ENCODE results near the gene PSME2.

Gene PSME2

GRCh38 chr14:24146453-24146977, at the start of gene PSME2:
PSME2 (minus strand) TSS chr14:24146610; CDS start chr14:24146581, 29 bp downstream.
- CTCF ChIA-PET: interaction anchor here (0.8 to 12.0 kb wide), 12 partner anchors 8 to 285 kb away, joined by 3 to 154 read pairs (median 6); partner anchors contain the start of genes CIDEB, DCAF11, IRF9 and NRL
- POLR2A ChIA-PET: interaction anchor here (0.7 to 3.2 kb wide), 10 partner anchors 9 to 51 kb away, joined by 3 to 20 read pairs (median 6); partner anchors contain the start of genes DCAF11, IRF9, NRL and PSME1
- TF ChIP-seq CTCF (IDR thresholded peaks at IDR 0.05; ENCODE audit: control extremely low read depth, extremely low read depth, low read depth, missing control alignments): no peak
- peak; percentile 97 for DNase-seq (ENCODE audit: extremely low spot score)

GRCh38 chr14:24195186-24196070, 49.0 kb upstream of the PSME2 start, which contains the start of gene TM9SF1:
TM9SF1 (minus strand) TSS chr14:24195441; CDS start chr14:24195019, 422 bp downstream.
- TF ChIP-seq CTCF (IDR thresholded peaks at IDR 0.05; ENCODE audit: control extremely low read depth, extremely low read depth, low read depth, missing control alignments): no peak
- peak; percentile 94 for DNase-seq (ENCODE audit: extremely low spot score)
- CTCF ChIA-PET: interaction anchor here (0.6 to 2.7 kb wide), 15 partner anchors 10 to 138 kb away, joined by 3 to 15 read pairs (median 3); partner anchors contain the start of genes CHMP4A, IRF9, MDP1 and RNF31
- POLR2A ChIA-PET: interaction anchor here (0.6 to 2.0 kb wide), 9 partner anchors 11 to 590 kb away, joined by 3 to 14 read pairs (median 5); partner anchors contain the start of genes CHMP4A, DCAF11, NRL and TINF2

GRCh38 chr14:24194873-24195185, 48.4 kb upstream of the PSME2 start:
- CTCF ChIA-PET: interaction anchor here (0.7 to 2.7 kb wide), 6 partner anchors 9 to 102 kb away, joined by 3 to 15 read pairs (median 5); partner anchors contain the start of genes IRF9 and MDP1
- POLR2A ChIA-PET: interaction anchor here (0.6 to 2.0 kb wide), 5 partner anchors 12 to 80 kb away, joined by 4 to 14 read pairs (median 5); partner anchors contain the start of genes CHMP4A, DCAF11, NRL and TINF2
- DNase-seq (ENCODE audit: extremely low spot score): no peak
- no peak for TF ChIP-seq CTCF (IDR thresholded peaks at IDR 0.05; ENCODE audit: control extremely low read depth, extremely low read depth, low read depth, missing control alignments)

GRCh38 chr14:24194186-24194872, 47.9 kb upstream of the PSME2 start:
- ChIA-PET CTCF (interaction anchor here (0.7 to 2.7 kb wide), 5 partner anchors 9 to 103 kb away, joined by 3 to 15 read pairs (median 4); partner anchors contain the start of genes IRF9 and MDP1), POLR2A (interaction anchor here (0.6 to 1.9 kb wide), 4 partner anchors 12 to 80 kb away, joined by 4 to 13 read pairs (median 5); partner anchors contain the start of genes DCAF11, NRL and TINF2)
- TF ChIP-seq CTCF (IDR thresholded peaks at IDR 0.05; ENCODE audit: control extremely low read depth, extremely low read depth, low read depth, missing control alignments): no peak
- no peak for DNase-seq (ENCODE audit: extremely low spot score)

GRCh38 chr14:24192933-24193332, 46.5 kb upstream of the PSME2 start:
- DNase-seq (ENCODE audit: extremely low spot score): no peak
- TF ChIP-seq CTCF (IDR thresholded peaks at IDR 0.05; ENCODE audit: control extremely low read depth, extremely low read depth, low read depth, missing control alignments): no peak
- CTCF ChIA-PET: interaction anchor here (1.0 kb wide), 1 partner anchor 18 kb away, joined by 3 read pairs; no protein-coding TSS in a partner anchor
- POLR2A ChIA-PET: no interaction called here
